Activated naive CD4-positive, alpha-beta T cell treated with anti-CD3 and anti-CD28 coated beads, Interleukin-2, amount 50 U/mL, for 72 hours (primary cell): ENCODE data around the gene PRPF6. TPM values are rescaled to one million over a fixed set of nuclear protein-coding genes. Genes with fewer than 3 reads are reported as not detected.

Source experiments
- ATAC-seq, 2 donors: fragments of 150-1000 bp; cut with Tn5 transposase; 2 replicates each; pipeline ENCODE4 v1.10.0; 2021; ENCODE audit warnings: mild to moderate bottlenecking in 2 of 2, moderate library complexity in 2 of 2
- DNase-seq, 2 donors: peaks; one replicate each; pipeline ENCODE4 v3.0.0; 2021 to 2022; ENCODE audit warnings: low spot score in 2 of 2
- H3K27ac Mint-ChIP-seq, 2 donors: one replicate each; pipeline ENCODE4 v1.8.0; 2022; ENCODE audit warnings: mild to moderate bottlenecking in 2 of 2, mixed read lengths in 2 of 2
- H3K36me3 Mint-ChIP-seq, 2 donors: one replicate each; pipeline ENCODE4 v1.8.0; 2022; ENCODE audit warnings: mixed read lengths in 2 of 2
- H3K9me3 Mint-ChIP-seq, 2 donors: one replicate each; pipeline ENCODE4 v1.8.0; 2022; ENCODE audit warnings: mixed read lengths in 2 of 2
- total RNA-seq, 2 donors: library from RNA; stranded (reverse); gene quantifications; one replicate each; pipeline ENCODE4 v1.2.3, GENCODE V29; 2022

PRPF6 gene
- total RNA-seq, 2 donors from 2014 or later, result 82.1 to 82.7 TPM

DNA sequence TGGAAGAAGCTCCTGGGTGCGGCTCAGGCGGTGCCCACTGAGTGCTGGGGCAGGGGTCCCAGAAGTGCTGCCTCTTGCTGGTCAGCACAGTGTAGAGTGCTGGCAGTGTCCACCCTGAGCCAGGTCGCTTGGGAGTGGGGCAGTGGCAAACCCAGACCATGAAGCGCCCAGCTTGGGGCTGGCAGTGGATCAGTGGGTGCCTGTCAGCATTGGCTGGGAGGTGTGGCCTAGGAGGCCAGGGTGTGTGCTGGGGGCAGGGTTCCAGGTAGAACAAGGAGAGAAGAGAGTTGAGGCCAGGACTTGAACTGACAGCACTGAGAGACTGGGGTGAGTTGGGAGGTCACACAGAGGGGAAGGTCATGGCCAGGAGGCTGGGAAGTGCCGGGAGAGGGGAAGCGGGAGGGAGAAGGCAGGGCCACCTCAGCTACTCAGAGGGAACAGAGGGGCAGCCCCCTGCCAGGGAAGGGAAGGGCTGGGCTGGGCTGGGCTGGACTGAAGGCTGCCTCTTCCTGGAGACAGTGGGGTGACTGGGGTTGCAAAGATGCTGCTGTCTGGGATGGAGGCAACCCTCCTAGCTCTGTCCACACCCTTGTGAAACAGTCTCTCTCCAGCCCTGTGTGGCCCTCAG is 86.2 kb downstream of the PRPF6 start:
- no peak for DNase-seq
- no peak for ATAC-seq
- Mint-ChIP-seq H3K9me3 (no peaks in the 10 kb centered on the region), H3K27ac (peak overlapping the region; percentile 50 to 72), H3K36me3 (no peaks in the 10 kb centered on the region)

DNA sequence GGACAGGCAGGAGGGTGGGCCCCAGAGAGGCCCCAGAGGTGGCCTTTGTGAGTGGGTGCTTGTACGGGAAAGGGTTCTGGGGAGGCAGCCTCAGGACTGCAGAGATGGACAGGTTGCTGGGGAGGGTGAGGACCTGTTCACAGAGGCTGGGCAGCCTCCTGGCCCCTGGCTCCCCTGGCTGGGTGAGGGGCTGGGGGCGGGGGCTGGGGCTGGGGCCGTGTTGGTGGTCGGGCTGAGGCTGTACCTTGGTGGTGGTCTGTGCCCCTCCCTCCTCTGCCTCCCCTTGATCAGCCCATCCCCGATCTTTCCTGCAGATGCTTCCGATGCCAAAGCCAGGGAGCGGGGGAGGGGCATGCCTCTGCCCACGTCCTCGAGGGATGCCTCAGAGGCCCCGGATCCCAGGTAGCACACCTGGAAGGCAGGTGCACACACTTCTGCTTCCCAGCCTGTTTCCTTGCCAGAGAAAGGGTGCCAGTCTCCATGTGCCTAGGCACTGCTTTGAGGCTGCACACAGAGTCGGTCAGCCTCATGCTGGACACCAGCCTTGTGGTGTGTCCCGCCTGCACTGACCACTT is 86.9 kb downstream of the PRPF6 start:
- DNase-seq, result no peak
- H3K9me3 Mint-ChIP-seq, result no peaks in the 10 kb centered on the region
- ATAC-seq, result no peak
- peak overlapping the region in 1 of 2 donors; percentile 82 for H3K27ac Mint-ChIP-seq
- no peaks in the 10 kb centered on the region for H3K36me3 Mint-ChIP-seq

DNA sequence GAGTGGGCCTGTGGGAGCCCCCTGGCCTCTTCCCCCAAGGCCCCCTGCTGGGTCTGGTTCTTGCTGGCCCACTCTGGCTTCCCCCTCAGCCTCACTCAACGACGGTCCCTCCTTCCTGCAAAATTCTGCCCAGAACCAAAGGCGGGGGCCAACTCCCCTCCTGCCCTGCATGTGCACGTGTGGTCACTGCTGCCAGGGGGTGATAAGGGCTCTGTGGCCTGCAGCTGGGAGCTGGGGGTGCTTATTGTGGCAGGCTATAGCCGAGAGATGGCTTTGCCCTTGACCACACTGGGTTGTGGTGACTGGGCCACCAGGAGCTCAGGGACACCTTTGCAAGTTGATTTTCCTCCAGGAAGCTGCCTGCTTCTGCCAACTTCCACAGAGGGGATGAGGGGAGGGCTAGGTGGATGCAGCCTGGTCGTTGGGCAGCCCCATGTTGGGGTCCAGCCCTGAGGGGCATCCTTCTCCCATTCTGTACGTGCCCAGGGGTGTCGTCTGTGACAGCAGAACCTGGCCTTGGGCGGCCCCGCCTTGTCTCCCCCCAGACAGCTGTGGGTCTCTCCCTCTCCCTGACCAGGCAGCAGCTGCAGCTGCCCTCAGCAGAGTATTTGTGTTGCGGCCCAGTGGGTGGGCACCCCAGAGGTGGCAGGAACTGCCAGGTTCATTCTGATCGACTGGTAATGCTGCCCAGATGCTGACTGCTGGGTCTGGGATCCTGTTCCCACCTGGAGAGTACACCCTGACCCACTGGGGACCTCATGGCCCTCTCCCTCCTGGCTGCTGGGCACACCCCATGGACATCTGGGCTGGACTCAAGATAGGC is 87.7 kb downstream of the PRPF6 start:
- H3K27ac Mint-ChIP-seq, result peak overlapping the region in 1 of 2 donors; percentile 44
- no peak for ATAC-seq

DNA sequence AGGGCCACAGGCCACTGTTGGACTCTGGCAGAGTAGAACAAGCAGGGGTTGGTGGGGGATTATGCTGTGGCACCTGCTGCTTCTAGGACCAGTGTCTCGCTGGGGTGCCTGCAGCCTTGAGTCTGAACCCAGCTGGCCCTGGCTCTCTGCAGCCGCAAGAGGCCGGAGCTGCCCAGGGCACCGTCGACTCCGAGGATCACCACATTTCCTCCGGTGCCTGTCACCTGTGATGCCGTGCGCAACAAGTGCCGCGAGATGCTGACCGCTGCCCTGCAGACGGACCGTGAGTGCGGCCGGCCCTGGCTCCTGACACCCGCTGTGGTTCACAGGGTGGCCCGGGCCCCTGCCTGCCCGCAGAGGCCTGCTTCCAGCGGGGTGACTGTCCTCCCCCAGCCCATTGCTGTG is 88.3 kb downstream of the PRPF6 start:
- DNase-seq (no peak), ATAC-seq (no peak)
- H3K36me3 Mint-ChIP-seq, result no peaks in the 10 kb centered on the region
- no peak overlapping the region for H3K27ac Mint-ChIP-seq
- no peaks in the 10 kb centered on the region for H3K9me3 Mint-ChIP-seq

More for the DNA sequence above, 87.7 kb downstream of the PRPF6 start:
- no peak for DNase-seq
- H3K9me3 Mint-ChIP-seq, result no peaks in the 10 kb centered on the region
- no peaks in the 10 kb centered on the region for H3K36me3 Mint-ChIP-seq

DNA sequence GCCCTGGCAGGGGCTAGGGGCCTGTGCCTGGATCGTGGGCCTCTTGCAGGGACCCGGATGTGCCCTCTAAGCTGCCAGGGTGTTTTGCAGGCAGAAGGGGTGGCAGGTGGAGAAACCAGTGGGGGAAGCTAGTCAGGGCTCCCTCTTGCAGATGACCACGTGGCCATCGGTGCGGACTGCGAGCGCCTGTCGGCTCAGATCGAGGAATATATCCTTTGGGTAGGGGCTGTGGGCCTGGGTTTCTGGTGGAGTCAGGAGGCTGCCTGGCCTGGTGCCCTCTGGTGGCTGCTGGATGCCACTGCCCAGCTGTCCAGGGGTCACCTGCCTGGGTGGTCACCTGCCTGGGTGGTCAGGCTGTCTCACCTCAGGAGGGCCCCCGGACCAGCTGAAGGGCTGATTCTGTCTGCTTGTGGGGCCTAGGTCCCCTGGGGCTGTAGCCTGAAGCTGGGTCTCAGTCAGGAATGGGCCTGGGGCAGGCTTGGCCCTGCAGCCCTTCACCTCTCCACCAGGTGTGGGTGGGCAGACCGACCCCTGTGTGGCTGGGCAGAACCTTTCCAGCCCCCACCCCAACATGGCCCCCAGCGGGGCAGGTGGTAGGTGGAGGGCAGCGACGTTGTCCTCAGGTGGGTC is 88.8 kb downstream of the PRPF6 start:
- no peak for ATAC-seq
- DNase-seq, result no peak
- Mint-ChIP-seq H3K27ac (no peak overlapping the region), H3K36me3 (no peaks in the 10 kb centered on the region), H3K9me3 (no peaks in the 10 kb centered on the region)

DNA sequence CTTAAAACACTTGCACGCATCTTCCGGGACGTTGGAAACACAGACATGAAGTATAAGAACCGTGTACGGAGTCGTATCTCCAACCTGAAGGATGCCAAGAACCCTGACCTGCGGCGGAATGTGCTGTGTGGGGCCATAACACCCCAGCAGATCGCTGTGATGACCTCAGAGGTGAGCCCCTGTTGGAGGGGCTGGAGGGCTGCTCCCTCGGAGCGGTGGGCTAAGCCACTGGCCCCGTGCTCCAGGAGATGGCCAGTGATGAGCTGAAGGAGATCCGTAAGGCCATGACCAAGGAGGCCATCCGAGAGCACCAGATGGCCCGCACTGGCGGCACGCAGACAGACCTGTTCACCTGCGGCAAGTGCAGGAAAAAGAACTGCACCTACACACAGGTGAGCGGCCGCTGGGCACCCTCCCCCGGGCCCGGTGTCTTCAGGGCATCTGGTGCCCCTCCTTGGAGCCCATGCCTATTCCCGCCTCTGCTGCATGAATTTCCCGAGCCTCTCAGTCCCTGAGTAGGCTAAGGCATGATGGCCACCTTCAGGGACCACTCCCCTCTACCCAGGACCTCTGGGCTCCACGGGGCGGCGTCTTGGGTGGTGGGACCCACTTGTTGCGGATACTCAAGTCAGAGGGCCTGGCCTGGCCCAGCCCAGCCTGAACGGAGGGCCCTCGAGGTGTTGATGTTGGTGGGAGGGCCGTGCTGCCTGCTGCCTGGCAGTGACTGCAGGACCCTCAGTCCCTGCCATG is 89.5 kb downstream of the PRPF6 start:
- Mint-ChIP-seq H3K9me3 (no peaks in the 10 kb centered on the region), H3K27ac (peak overlapping the region in 1 of 2 donors; percentile 83), H3K36me3 (no peaks in the 10 kb centered on the region)
- ATAC-seq (no peak), DNase-seq (no peak)

DNA sequence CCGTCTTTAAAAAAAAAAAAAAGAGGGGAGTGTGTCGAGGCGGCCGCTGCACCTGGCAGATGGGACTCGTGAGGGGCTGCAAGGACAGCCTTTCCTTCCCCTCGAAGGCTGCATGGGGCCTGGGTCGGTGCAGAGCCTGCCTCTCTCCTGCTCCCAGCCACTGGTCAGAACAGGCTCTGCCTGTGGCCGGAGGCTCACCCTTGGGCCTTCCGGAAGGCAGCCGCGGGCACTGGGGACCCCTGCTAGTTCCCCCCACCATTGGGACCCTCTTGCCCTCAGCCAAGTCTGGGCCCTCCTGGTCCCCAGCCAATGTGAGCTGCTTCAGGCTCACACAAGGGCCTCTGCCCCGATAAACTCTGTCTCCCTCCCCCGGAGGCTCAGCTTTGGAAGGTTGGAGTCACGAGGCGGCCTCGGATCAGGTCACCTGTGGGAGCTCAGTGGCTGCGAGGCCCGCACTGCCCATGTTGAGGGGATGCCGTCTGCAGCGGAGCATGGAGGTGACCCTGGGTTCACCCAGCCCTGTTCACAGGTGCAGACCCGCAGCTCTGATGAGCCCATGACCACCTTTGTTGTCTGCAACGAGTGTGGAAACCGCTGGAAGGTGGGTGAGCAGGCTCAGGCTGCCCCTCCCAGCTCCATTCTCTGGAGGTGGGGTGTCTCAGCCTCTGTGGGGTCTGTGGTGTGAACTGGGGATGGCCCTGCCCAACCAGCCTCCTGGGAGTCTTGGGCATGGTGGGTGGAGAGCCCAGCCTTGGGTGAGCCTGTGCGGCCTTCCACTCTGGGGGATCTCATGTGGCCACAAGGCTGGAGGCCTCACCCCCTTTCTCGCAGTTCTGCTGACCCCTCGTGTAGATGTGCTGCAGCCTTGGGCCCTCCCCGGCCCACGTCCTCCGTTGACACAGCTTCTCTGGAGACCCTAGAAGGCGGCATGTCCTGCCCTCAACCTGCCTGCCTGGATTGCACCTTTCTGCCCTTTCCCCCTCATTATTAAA is 90.7 kb downstream of the PRPF6 start:
- Mint-ChIP-seq H3K36me3 (no peaks in the 10 kb centered on the region), H3K27ac (peak overlapping the region; percentile 29 to 83), H3K9me3 (no peaks in the 10 kb centered on the region)
- no peak for ATAC-seq
- DNase-seq, result no peak

DNA sequence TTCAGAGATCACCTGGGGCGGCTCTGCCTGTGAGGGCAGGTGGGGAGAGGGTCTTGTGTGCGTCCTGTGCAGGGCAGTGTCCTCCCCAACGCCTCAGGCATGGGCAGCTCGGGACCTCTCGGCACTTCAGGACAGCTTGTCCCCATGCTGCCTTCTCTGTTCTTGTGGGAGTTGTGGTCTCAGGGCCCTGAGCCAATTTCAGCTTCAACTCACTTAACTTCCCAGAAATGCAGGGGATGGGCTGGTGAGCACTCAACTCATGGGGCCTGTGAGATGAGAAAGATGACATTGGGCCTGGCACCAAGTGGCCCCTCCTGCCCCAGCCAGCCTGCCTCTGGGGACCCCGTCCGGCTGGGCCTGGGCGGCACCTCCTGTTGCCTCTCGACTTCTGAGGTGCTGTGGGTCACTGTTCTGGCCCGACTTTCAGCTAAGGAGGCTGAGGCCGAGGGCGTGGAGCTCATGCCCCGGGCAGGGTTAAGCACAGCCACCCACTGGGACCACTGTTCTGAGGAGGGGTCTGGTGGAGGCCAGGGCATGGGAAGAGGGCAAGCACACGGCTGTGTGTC is 91.6 kb downstream of the PRPF6 start:
- peak overlapping the region in 1 of 2 donors; percentile 83 for H3K27ac Mint-ChIP-seq
- H3K36me3 Mint-ChIP-seq, result no peaks in the 10 kb centered on the region
- ATAC-seq, result no peak
- no peaks in the 10 kb centered on the region for H3K9me3 Mint-ChIP-seq
- DNase-seq, result no peak

DNA sequence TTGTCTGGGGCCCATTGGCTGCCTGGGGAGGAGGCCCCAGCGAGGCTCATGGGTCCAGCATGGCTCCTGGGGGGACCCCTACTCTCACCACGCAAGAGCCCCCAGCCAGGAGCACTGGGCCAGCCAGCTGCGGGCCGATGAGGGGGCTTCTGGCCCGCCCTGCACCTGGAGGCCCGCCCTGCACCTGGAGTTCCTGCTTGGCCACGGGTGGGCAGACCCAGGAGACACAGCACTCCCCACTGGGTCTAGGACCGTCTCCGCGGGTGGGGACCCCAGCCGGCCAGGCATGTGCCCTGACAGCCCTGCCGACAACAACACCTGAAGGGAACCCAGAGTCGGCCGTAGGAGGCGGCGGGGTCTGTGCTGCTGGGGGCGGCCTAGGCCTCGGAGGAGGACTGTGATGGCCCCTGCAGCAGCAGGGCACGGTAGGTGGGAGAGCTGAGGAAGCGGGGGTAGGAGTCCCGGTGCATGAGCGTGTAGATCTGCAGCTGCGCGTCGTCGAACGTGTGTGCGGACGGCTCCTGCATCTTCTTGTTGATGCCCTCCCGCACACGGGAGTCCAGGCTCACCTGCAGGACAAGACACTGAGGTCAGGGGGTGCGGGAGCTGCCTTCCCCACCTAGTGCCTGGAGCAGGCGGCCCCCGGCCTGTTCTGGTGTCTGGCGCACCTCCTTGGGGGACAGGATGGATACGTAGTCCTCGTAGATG is 92.7 kb downstream of the PRPF6 start:
- ATAC-seq (no peak), DNase-seq (no peak)
- no peaks in the 10 kb centered on the region for H3K9me3 Mint-ChIP-seq
- peak overlapping the region in 1 of 2 donors; percentile 23 for H3K27ac Mint-ChIP-seq
- no peaks in the 10 kb centered on the region for H3K36me3 Mint-ChIP-seq

DNA sequence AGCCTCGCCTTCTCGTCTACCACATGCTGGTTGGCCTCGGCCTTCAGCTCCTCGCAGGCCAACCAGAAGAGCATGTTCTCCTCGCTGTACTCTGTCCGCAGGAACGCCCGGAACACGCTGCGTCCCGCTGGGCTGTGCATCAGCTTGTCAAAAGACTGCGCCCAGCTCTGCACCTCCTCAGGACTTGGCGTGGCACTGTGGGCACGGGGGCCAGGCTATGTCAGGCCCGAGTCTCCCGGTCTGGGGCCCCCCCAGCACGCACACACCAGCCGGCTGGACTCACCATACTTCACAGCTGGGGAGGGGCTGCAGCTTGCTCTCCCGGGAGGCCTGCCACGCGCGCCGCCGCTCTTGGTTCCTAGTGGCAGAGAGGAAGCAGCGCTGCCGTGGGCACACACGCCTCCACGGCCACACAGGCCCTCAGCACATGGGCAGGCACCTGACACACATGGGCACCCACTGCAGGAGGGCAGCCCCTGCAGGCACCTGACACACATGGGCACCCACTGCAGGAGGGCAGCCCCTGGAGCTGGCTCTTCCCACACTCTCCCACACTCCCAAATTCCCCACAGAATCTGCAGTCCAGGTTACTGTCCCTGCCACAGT is 93.4 kb downstream of the PRPF6 start:
- H3K27ac Mint-ChIP-seq, result peak overlapping the region in 1 of 2 donors; percentile 23
- DNase-seq (no peak), ATAC-seq (no peak)
- H3K9me3 Mint-ChIP-seq, result no peaks in the 10 kb centered on the region
- peaks cover 4 to 7% of the 10 kb centered on the region in 2 donors for H3K36me3 Mint-ChIP-seq

DNA sequence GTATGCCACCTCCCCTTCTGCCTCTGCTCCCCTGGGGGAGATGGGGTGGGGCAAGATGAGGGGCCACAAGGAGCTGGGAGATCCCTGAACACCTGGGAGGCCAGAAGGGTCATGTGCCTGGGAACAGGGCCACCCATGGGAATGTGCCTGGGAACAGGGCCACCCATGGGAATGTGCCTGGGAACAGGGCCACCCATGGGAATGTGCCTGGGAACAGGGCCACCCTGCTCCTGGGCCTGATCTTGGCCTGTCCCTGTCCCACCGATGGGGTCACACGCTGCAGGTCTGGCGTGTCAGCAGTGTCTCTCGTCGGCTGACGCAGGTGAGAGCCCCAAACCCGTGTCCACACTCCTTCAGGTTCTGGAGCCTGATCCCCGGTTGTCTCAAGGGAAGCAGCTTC is 94.0 kb downstream of the PRPF6 start:
- no peak overlapping the region for H3K27ac Mint-ChIP-seq
- peaks cover 5 to 7% of the 10 kb centered on the region in 2 donors for H3K36me3 Mint-ChIP-seq
- H3K9me3 Mint-ChIP-seq, result no peaks in the 10 kb centered on the region
- ATAC-seq, result no peak
- DNase-seq, result no peak

DNA sequence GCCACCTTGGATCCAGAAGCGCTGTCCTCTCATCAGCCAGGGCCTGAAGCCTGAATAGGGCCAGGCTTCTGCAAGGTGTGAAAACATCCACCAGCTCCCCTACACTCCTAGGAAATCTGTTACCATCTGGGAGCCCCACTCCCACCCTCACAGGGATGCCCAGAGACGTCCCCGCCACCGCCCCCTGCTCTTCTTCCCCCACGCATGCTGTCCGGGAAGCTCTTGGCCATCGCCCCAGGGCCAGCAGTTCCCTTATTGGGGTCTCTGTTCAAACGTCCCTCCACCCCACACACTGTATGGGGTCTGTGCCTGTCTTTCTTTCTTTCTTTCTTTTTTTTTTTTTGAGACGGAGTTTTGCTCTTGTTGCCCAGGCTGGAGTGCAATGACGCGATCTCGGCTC is 94.6 kb downstream of the PRPF6 start:
- DNase-seq (no peak), ATAC-seq (no peak)
- Mint-ChIP-seq H3K36me3 (peaks cover 5 to 7% of the 10 kb centered on the region in 2 donors), H3K27ac (peak overlapping the region in 1 of 2 donors; percentile 90), H3K9me3 (no peaks in the 10 kb centered on the region)

DNA sequence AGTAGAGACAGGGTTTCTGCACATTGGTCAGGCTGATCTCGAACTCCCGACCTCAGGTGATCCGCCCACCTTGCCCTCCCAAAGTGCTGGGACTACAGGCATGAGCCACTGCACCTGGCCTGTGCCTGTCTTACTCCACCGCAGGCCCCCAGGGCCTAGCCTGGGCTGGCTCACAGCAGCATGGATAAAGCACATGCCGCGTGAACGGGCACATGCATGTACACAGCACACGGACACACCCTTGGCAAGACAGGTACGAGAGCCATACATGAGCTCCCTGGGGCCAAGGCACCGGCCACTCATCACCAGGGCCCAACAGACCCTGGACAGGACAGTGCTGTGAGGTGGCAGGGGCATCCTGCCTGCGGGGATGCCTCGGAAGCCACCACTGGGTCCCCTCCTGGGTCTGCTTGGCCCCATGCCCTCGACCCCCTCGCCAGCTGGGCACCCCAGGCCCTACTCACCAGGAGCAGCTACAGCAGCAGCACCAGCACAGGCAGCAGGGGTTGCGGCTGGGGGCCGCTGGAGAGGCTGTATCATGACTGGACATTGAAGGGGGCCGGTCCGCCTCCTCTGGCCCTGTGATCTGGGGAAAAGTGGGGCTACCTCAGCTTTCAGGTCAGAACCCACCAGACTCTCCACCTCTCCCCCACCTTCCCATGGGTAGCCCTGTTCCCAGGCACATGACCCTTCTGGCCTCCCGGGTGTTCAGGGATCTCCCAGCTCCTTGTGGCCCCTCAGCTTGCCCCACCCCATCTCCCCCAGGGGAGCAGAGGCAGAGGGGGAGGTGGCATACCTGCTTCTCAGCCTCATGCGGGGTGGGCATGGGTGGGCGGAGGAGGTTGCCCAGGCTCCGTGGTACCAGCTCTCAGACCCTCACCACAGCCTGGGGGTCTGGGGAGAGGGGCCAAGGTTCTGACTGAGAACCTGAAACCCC is 95.4 kb downstream of the PRPF6 start:
- Mint-ChIP-seq H3K27ac (peak overlapping the region in 1 of 2 donors; percentile 90), H3K9me3 (no peaks in the 10 kb centered on the region), H3K36me3 (peaks cover 5 to 7% of the 10 kb centered on the region in 2 donors)
- DNase-seq (no peak), ATAC-seq (no peak)
